22Rv1 (cell line): Measurements from ENCODE around the gene DNAI2.

ENCODE experiments used
- ZFX ChIP-seq: fragments of 450-650 bp; IDR thresholded peaks from 2 replicates; pipeline ENCODE4 v1.6.1; 2017; ENCODE audit warnings: antibody characterized with exemption, borderline replicate concordance
- TF ChIP-seq, protein P1 (sequence below): fragments of 450-650 bp; IDR thresholded peaks from 2 replicates; pipeline ENCODE4 v1.5.1; 2017; ENCODE audit warnings: mild to moderate bottlenecking

DNA sequence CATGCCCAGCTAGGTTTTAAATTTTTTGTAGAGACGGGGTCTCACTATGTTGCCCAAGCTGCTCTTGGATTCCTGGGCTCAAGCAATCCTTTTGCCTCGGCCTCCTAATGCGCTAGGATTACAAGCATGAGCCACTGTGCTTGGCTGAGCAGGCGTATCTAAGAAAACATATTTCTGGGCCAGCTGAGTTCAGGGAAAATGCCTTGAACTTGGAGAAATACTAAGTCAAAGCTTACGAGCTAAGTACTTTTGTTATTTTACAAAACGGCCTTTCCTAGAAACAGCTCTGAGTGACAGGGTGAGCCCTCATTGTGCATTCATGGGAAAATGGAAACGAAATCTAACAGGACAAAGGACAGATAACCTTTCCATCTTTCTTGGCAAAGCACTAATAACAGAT lies 24.7 kb downstream of the DNAI2 start:
- no peak for TF ChIP-seq ZFX
- TF ChIP-seq, protein P1, sequence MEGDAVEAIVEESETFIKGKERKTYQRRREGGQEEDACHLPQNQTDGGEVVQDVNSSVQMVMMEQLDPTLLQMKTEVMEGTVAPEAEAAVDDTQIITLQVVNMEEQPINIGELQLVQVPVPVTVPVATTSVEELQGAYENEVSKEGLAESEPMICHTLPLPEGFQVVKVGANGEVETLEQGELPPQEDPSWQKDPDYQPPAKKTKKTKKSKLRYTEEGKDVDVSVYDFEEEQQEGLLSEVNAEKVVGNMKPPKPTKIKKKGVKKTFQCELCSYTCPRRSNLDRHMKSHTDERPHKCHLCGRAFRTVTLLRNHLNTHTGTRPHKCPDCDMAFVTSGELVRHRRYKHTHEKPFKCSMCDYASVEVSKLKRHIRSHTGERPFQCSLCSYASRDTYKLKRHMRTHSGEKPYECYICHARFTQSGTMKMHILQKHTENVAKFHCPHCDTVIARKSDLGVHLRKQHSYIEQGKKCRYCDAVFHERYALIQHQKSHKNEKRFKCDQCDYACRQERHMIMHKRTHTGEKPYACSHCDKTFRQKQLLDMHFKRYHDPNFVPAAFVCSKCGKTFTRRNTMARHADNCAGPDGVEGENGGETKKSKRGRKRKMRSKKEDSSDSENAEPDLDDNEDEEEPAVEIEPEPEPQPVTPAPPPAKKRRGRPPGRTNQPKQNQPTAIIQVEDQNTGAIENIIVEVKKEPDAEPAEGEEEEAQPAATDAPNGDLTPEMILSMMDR = no peak
